GM12874 (cell line): ENCODE data around the gene MTAP.

Experiments used
- CTCF ChIP-seq: IDR thresholded peaks from 2 replicates; pipeline ENCODE4 v1.5.1; 2011; ENCODE audit warnings: low read depth, mild to moderate bottlenecking, control low read depth, low read length, moderate library complexity; ENCODE audit not compliant: insufficient read depth

The MTAP gene

GRCh38 chr9:21802418-21803000 lies at the start of gene MTAP:
Gene MTAP (plus strand): TSS chr9:21802636. CDS start chr9:21802749, 113 bp downstream.
- TF ChIP-seq CTCF = no peak

- no peak for TF ChIP-seq CTCF
Measured at GRCh38 chr9:21753523-21753922, 48.9 kb upstream of the MTAP start.

GRCh38 chr9:21754741-21755140 lies 47.7 kb upstream of the MTAP start:
- TF ChIP-seq CTCF = no peak

GRCh38 chr9:21758540-21758939 lies 43.9 kb upstream of the MTAP start:
- no peak for TF ChIP-seq CTCF

- no peak for TF ChIP-seq CTCF
Measured at GRCh38 chr9:21761309-21761901, 41.0 kb upstream of the MTAP start.

- no peak for TF ChIP-seq CTCF
Measured at GRCh38 chr9:21762064-21762463, 40.4 kb upstream of the MTAP start.

- TF ChIP-seq CTCF = no peak
Measured at GRCh38 chr9:21764846-21765245, 37.6 kb upstream of the MTAP start.
